ENCODE data around the gene WNK3.

The WNK3 gene

DNA sequence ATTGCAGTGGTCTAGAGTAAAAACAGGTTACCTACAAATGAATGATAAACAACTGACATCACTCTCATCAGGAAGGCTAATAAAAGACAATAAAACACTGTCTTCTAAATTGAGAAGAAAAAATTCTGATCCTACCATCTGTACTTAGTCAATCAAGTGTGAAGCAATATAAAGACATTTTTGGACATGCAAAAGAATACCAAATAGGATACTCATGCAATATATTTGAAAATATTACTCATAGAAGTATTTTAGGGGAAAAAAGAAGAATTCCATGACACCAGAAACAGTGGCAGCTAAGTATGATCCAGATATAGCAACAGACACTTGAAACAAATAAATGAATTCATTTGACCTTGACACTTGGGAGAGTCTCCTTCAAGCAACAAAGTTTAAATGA, 111.0 kb downstream of the WNK3 start:
- no peak overlapping the region for H3K4me3 ChIP-seq (ENCODE audit: low read depth, low read length)

DNA sequence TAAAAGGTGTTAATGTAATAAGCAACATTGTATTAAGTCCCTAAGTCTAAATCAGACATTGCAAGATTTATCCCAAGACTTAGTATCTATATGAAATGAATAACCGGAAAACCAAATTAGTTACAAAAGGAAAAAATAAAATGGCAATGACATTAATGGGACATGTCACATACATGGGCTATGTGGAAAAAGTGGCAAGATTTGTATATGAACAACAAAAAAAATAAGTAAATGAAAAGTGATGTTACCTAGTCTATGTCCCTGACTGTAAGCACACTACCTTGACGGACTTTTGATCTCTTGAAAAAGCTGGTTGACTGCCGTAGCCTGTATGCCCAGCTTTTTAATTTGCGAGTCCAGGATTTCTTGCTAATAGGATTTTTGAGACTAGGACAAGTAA, 119.3 kb downstream of the WNK3 start:
- no peak overlapping the region for H3K4me3 ChIP-seq (ENCODE audit: low read depth, low read length)

DNA sequence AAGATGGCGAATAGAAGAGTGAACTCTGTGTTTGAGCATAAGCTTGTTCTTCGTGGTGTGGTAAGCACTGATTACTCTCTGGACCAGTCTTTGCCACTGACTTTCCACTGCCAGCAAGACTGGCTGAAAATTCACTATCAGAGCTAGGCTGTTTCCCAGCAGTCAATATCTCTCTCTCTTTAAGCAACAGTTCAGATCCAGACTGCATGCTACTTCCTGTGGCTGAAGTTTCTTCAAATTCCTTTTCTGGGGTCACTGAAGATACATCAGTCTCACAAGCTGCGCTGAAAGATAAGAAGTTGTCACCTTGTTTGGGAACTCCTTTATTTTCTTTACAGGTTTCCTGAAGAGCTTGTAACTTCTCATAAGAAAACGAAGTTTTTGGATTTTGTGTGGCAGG, 120.8 kb downstream of the WNK3 start:
- H3K4me3 ChIP-seq (ENCODE audit: low read depth, low read length) = no peak overlapping the region

DNA sequence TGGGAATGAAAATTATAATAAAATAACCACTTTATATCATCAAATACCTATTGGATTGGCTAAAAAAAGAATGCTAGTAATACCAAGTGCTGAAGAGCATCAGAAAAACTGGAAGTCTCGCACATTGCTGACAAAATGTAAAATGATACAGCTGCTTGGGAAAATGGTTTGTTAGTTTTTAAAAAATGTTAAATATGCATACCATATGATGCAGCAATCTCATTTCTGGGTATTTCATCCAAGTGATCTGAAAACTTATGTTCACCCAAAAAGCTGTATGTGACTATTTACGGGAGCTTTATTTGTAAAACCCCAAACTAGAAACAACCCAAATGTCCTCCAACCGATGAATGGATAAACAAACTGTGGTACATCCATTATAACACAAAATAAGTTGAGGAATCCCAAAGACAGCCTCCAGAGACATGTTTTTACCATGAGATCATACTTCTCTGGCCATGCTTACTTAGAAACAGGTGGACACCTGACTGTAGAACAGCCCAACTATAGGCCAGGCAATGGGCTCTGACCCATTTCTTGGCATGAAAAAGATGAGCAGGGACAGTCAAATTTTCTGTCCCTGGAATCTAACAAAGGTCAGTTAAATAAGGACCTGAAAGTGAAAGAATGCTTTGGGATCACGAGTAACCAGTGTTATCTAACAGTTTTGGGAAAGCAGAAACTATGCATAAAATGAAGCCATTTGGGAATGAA, 127.3 kb downstream of the WNK3 start:
- H3K4me3 ChIP-seq (ENCODE audit: low read depth, low read length) = no peak overlapping the region

DNA sequence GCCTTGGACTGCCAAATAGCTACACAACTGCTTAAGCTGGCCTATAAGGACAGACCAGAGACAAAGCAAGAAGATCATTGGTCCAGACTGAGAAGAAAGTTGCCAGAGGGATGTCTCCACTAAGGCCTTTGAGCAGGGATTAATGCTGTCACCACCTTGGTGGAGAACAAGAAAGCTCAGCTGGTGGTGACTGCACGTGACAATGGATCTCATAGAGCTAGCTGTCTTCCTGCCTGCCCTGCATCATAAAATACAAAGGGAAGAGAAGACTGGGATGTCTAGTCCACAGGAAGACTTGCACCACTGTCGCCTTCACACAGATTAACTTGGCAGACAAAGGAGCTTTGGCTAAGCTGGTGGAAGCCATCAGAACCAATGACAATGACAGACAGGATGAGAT, 134.3 kb downstream of the WNK3 start:
- H3K4me3 ChIP-seq (ENCODE audit: low read depth, low read length) = no peak overlapping the region

DNA sequence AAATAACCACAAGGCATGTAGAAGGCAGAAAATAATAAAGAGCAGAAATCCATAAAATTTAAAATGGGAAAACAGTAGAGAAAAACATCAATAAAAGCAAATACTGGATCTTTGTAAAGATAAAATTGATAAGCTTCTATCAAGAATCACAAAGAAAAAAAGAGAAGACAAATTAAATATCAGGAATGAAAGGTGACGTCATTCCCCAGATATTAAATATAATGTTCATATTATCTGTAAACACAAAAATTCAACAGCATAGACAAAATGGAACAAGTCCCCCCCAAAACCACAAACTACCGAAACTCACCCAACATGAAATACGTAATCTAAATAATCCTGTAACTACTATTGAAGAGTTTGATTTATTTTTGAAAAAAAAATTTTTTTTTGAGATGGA, 144.2 kb downstream of the WNK3 start:
- H3K4me3 ChIP-seq (ENCODE audit: low read depth, low read length) = no peak overlapping the region

DNA sequence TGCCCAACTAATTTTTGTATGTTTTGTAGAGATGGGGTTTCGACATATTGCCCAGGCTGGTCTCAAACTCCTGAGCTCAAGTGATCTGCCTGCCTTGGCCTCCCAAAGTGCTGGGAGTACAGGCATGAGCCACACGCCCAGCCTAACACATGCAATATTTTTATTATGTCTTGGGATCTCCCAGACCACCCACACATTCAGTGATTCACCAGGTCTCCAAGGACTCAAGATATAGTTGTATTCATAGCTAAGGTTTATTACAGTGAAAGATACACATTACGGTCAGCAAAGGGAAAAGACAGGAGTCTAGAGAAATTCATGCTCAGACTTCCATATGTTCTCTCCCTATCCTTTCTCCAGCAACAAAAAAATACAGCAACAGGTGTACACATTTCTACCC, 149.3 kb downstream of the WNK3 start:
- no peak overlapping the region for H3K4me3 ChIP-seq (ENCODE audit: low read depth, low read length)

DNA sequence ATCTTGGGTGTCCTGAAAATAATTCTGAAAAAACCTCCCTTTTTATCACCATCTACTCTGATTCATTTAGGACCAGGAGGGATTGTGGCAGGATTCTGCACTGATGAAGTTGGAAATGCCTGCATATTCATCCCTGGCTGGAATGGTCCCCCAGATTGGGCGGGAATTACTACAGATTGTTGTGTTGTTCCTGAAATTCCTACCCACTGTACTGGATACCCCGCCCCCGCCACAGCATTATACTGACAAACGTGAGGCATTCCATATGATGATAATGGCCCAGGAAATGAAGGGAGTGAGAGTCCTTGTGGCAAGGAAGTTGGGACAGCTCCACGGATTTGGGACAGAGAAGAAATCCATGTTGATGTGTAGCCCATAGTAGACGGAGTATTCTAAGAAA, 159.6 kb downstream of the WNK3 start:
- no peak overlapping the region for H3K4me3 ChIP-seq (ENCODE audit: low read depth, low read length)

DNA sequence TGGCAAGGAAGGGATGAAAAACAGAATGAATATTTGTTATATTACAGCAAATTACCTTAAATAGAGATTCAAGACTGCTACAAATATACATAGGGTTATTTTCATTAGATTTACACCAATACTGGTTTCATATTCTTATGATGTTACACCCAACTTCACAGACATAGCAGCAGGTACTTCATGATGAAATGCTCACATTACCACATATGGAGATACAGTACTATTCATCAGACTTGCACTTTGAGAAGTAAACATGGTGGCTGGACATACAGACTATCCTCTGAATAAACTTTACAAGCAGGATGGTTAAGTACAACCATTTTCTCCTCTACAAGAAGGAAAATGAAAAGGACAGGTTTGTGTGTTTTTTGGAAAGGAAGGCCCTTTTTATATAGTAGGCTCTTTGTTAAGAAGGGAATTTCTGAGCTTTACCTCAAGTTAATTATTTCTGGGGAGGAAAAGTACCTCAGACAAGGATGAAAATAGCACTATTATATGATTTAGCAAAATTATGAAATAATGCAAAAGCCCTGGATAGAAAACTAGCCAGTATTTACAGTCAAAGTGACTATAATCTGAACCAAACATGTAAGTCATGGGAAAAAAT, 162.8 kb downstream of the WNK3 start:
- H3K4me3 ChIP-seq (ENCODE audit: low read depth, low read length) = no peak overlapping the region

DNA sequence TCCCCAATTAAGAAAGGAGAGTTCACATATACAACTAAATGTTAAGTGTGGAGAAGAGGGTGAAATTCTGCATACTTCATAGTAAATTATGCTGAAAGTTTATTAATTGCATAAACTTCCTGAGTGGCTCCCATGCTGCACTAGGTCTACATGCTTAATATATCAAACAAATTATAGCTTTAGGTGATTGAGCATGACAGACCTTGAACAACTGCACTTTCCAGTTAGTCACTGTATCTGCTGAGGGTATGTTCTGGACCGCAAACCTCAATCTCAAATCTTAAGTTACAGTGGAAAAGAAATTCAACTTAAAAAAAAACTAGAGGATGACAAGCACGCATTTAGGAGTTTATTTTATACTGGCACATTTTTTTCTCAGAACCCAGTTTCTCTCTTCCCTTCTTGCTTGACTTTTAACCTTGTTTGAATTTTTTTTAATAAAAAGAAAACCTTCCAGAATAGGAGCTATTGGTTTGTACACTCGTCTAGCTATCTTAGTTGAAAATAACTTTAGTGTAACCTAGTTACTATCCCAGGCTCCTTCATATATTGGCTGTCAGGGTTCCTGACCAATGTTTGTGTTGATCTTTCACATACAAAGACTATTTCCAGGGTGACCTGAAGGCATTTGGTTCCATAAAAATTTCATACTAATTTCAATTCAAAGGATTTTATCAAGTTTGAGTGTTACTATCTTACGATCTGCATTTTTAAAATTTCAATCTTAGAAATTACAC, 164.6 kb downstream of the WNK3 start:
- H3K4me3 ChIP-seq (ENCODE audit: low read depth, low read length) = no peak overlapping the region

DNA sequence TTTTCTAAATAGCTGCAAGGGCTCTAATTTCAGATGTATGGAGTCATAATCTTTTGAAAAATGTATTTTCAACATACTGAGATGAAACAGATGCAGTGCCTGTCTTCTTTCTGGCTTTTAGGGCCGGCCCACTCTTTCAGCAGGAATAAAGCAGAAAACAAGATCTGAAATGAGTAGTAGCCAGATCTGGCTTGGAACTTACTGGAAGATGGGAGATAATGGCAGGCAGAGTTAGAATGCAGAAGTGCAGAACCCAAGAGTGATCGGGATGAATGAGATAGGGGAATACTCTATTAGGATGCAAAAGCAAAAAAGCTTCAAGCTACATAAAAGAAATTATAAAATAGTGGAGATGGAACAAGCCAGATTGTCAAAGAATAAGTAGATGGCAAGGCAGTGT, 173.4 kb downstream of the WNK3 start:
- no peak overlapping the region for H3K4me3 ChIP-seq (ENCODE audit: low read depth, low read length)

DNA sequence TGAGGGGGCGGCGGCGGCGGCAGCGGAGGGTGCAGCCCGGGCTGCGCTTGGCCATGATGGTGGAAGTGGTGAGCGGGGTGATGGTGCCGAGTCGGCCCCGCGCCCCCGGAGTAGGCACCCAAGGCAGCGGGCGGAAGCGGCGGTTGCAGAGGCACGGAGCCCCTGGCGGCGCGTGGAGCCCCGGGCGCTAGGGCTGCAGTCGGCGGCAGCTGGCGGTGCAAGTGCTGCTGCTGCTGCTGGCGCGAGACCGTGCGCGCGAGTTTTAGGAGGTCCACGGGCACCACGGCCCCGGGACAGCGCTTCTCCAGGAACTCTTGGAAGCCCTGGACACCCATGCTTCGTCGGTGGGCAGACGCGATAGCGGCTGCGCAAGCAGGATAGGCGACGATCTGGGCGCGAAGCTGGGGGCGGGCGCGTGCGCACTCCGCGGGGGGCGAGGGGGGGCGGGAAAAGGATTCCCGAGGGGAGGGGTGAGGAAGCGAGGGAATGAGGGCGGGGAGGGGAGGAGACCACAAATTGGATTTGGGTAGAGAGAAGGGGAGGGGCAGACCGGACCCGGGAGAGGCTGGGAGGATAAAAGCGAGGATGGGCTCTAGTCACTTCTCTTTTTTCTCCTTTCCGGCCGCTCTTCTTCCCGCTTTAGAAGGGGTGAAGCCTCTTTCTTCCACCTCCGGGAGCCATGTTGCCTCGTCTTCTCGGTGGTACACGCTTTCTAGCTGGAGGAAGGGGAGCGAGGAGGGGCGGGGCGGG, 174.8 kb downstream of the WNK3 start, which contains the start of gene FAM120C:
Gene FAM120C, minus strand, starts transcription at position 391 of the 750 bp plus-strand sequence. Its CDS starts 56 bp downstream, at position 335.
- peak within 1 kb of the TSS; percentile 67 for H3K4me3 ChIP-seq (ENCODE audit: low read depth, low read length)

DNA sequence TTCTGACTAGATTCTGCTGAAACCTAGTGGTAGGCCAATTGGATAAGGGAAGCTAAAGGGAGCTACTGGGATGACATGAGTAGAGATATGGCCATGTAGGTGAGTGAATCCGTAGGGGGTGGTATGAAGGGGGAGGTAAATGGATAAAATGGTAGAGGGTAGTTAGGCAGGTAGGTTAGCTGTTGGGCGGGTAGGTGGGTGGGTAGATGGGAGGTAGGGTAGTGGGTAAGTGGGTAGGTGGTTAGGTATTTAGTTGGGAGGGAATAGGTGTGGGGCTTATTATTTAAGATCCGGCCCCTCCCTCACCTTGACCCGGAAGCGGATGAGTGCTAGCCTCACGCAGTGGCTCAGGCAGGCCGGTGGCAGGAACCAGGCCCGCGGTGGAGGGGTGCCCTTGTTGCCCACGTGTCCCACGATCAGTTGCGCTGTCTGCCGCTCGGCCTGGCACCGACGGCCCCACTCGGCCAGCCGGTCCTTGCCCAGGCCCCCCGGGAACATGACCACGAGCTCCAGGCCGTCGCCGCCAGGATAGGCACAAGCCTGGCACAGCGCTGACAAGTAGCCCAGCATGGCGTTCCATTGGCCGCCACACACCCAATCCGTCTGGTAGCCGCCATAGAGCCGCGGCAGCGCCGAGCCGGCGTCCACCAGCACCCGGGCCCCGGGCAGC, 175.5 kb downstream of the WNK3 start:
- H3K4me3 ChIP-seq (ENCODE audit: low read depth, low read length) = peak overlapping the region; percentile 67

DNA sequence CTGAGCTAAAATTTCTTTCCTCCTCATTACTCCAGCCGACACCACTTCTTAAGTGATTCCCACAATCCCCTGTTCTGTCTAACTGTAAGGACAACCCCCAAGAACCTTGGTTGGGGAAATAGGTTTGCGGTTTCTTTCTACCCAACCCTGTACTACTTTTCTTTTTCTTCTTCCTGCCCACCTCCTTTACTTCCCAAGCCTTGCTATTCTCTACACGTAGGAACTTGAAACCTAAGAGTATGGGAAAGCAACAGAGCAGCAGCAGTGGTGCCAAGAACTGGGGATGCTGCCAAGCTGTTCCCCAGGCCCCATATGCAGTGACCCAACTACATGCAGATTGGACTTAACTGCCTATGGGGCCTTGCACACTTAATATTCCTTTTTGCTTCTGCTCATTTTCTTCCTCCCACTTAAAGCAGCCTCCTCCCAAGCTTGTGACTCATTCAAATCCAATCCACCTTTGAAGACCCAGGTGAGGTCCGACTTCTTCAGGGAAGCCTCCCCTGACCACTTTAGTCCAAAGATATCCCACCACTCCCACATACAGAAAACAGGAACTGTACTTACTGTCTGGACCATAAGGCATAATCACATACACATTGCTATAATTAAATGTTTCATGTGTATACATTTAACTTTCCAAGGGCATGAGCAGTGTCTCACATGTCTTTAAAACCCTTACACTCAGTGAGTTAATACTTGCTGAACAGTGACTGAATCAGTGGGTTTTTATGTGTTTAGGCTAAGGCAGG, 176.5 kb downstream of the WNK3 start:
- H3K4me3 ChIP-seq (ENCODE audit: low read depth, low read length) = peak overlapping the region; percentile 67

DNA sequence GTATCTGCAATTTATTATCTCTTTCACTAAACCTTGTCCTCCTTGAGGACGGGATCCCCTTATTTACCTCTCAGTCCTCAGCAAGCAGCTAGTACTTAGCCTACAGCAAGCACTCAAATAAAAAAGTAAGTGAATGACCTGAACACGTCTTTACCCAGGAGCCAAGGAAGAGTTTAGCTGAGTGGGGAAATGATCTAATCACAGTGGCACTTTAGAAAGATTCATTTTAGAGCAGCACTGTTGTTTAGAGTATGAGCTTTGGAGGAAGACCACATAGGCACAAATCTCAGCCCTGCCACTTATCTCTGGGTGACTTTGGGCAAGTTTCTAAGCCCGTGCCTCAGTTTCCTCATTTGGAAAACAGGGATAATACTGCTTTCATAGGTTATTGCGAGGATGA, 177.4 kb downstream of the WNK3 start:
- no peak overlapping the region for H3K4me3 ChIP-seq (ENCODE audit: low read depth, low read length)

DNA sequence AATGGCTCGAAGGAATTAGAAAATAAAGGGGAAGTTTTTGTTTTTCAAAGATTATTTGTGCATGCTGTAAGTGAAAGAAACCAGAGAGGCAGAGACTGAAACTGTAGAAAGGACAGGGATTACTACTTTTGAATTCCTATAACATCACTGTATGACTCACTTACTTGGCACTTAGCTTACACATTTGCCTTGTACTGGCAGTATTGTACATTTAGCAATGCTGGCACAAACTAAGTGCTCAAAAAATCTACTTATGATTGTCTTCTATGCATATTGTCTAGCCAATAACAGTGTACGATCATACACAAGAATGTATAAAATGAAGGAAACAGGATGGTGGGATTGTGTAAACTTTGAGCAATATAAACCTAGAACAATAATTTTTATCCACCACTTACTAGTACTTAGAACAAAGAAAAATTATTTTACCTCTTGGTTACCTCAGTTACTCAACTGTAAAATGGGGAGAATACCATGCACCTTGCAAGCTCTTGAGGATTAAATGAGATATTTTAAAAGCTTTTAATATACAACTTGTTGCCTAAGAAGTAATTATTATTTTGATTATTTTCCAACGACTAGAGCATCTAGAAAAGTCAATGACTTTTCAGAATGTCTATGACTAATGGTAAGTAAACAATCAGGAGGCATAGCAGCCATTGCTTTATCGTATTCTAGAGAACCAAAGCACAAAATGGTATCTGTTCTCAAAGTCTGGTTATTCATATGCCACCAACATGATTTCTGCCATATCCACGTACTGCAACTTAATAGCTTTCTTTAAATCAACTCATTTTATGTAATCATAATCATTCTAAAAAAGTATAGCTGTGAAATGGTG, 179.5 kb downstream of the WNK3 start:
- no peak overlapping the region for H3K4me3 ChIP-seq (ENCODE audit: low read depth, low read length)

DNA sequence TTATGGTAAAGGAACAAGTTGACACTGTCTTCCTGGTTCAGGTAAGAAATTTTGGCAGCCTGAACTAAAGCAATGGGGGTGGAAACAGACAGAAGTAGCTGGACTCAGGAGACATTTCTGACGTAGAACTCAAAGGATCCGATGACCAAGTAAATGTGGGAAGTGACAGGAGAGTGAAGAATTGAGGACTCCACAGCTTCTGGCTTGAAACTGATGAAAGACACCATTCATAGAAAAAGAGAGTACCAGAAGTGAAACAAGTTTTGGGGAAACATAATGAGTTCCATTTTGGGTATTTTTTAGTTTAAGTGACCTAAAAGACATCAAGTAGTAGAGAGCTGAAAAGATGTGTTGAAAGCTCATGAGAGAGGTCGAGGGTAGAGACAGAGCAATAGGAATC, 180.5 kb downstream of the WNK3 start:
- no peak overlapping the region for H3K4me3 ChIP-seq (ENCODE audit: low read depth, low read length)

DNA sequence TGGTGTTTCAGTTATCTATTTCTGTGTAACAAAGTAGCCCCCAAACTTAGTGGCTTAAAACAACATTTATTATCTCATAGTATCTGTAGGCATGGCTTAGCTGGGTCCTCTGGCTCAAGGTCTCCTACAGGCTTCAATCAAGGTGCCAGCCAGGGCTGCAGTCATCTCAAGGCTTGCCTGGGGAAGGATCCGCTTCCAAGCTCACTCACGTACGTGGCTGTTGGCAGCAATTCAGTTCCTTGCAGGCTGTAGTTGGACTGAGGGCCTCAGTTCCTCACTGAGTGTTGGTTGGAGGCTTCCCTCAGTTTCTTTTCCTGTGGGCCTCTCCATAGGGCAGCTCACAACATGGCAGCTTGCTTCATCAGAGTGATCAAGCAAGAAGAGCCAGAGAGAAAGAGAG, 184.1 kb downstream of the WNK3 start:
- no peak overlapping the region for H3K4me3 ChIP-seq (ENCODE audit: low read depth, low read length)

DNA sequence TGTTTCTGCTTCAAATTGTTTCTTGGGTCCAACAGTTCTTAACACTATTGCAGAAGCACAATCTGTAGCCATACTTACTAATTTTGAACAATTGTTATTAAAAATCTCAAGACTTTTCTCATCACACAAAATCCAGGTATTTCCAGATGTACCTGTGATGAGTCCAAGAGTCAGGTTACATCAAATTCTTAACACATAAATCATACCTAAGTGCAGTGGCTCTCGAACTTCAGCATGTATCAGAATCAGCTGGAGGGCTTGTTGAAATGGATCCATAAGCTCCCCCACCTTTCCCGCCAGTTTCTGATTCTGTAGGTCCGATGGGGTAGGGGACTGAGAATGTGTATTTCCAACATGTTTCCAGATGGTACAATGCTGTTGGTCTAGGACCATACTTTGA, 185.4 kb downstream of the WNK3 start:
- H3K4me3 ChIP-seq (ENCODE audit: low read depth, low read length) = no peak overlapping the region

Data from iPS-11a (cell line).